ENCODE results near the gene TEX52. TPM values are rescaled to one million over a fixed set of nuclear protein-coding genes. Genes with fewer than 3 reads are reported as not detected.

The TEX52 gene
- total and polyA plus RNA-seq, 10 of the 15 experiments (the other 5 are each of a cell fraction or from before 2014, with no cell fraction given) = 0.23 TPM; not detected in 9

GRCh38 chr12:2833327-2833726 is 23.5 kb downstream of the TEX52 start:
- no peak for TF ChIP-seq JUNB (IDR thresholded peaks at IDR 0.05)
- TF ChIP-seq ZZZ3 (IDR thresholded peaks at IDR 0.05; ENCODE audit: control insufficient read depth, insufficient read length, low read depth) = no peak
- no peak for TF ChIP-seq E2F8 (IDR thresholded peaks at IDR 0.05; ENCODE audit: low read depth, partially characterized antibody)
- TF ChIP-seq ZBTB33 (IDR thresholded peaks at IDR 0.05) = no peak
- no peak for TF ChIP-seq NR2C2 (IDR thresholded peaks at IDR 0.05; ENCODE audit: borderline replicate concordance, control insufficient read depth, insufficient read length, low read depth)
- TF ChIP-seq PRDM15 (CRISPR knock-in tag; IDR thresholded peaks at IDR 0.05) = no peak
- no peak for TF ChIP-seq IRF5 (IDR thresholded peaks at IDR 0.05; ENCODE audit: borderline replicate concordance)
- TF ChIP-seq E2F4 (IDR thresholded peaks at IDR 0.05; ENCODE audit: low read depth, low read length) = no peak
- no peak for TF ChIP-seq EP300 (IDR thresholded peaks at IDR 0.05; ENCODE audit: borderline replicate concordance in 1 of 2, control insufficient read depth in 1 of 2, low read depth in 2 of 2, low read length in 2 of 2)
- no peak for TF ChIP-seq ELK1 (IDR thresholded peaks at IDR 0.05; ENCODE audit: low read depth, low read length)
- WGBS (ENCODE audit: insufficient coverage, insufficient replicate concordance, low lambda C conversion rate, missing lambda C conversion rate) = 79% methylated on average over 5 of the region's 5 CpGs
- Histone ChIP-seq H3K4me1 (ENCODE audit: control insufficient read depth, insufficient read depth, low read length) (no peaks in the 10 kb centered on the region), H3K27me3 (replicated peaks in 1 of 2; ENCODE audit: control insufficient read depth in 2 of 2, insufficient read depth in 2 of 2, low read length in 1 of 2) (no peaks in the 10 kb centered on the region), H3K79me2 (ENCODE audit: control insufficient read depth, insufficient read depth, low read length) (no peaks in the 10 kb centered on the region), H4K20me1 (ENCODE audit: control insufficient read depth, insufficient read depth) (no peaks in the 10 kb centered on the region), H3K27ac (ENCODE audit: control insufficient read depth, insufficient read depth) (no peak overlapping the region), H3K4me3 (no peak overlapping the region), H2AFZ (ENCODE audit: control insufficient read depth, low read depth, low read length) (no peak overlapping the region), H3K9ac (ENCODE audit: control insufficient read depth, insufficient read depth, low read length) (no peak overlapping the region), H3K9me3 (replicated peaks; ENCODE audit: control insufficient read depth, insufficient read depth, low read length) (no peaks in the 10 kb centered on the region), H3K4me2 (ENCODE audit: control insufficient read depth, insufficient read depth) (no peak overlapping the region), H3K36me3 (ENCODE audit: control insufficient read depth in 2 of 2, insufficient read depth in 2 of 2, low read length in 1 of 2) (peaks cover 0 to 2% of the 10 kb centered on the region in 2 experiments; a peak in 3 of 4 replicates)
- in situ Hi-C loops (cut with MboI) = no loop called here
- ChIA-PET POLR2A (no interaction called here), RAD21 (ENCODE audit: unreplicated experiment) (no interaction called here), CTCF (no interaction called here), SMC1A (ENCODE audit: uncharacterized antibody, unreplicated experiment) (no interaction called here)
- DNase-seq (ENCODE audit: low read depth, low spot score) (no peak), FAIRE-seq (no peak), ATAC-seq (no peak)
- no TSS peak for BruUV-seq (replicated peaks)
- intact Hi-C loops (cut with micrococcal nuclease; ENCODE audit: unreplicated experiment) = no loop called here
